ENCODE data around the gene FOXN1.
"Not testable (repeated sequence)": the region's sequence is repeated elsewhere in the genome, so short reads cannot be mapped to it uniquely, and the experiment has no call there.

Gene FOXN1

GRCh38 chr17:28575126-28575795, 69.1 kb downstream of the FOXN1 start:
- H3K36me3 ChIP-seq (ENCODE audit: insufficient read depth, low read length) = peaks cover 35% of the 10 kb centered on the region
- no peak overlapping the region for H2AFZ ChIP-seq (ENCODE audit: low read depth, low read length)
- H3K27me3 ChIP-seq (ENCODE audit: insufficient read depth, low read length) = no peaks in the 10 kb centered on the region
- H3K9me3 ChIP-seq (ENCODE audit: low read length) = no peaks in the 10 kb centered on the region
- H3K4me3 ChIP-seq (ENCODE audit: low read length) = no peak overlapping the region
- H3K4me1 ChIP-seq (ENCODE audit: insufficient read depth, low read length) = peaks cover 8% of the 10 kb centered on the region

- not testable (repeated sequence) for H3K4me3 ChIP-seq (ENCODE audit: low read length); H3K9me3 ChIP-seq (ENCODE audit: low read length); H3K4me1 ChIP-seq (ENCODE audit: insufficient read depth, low read length); H2AFZ ChIP-seq (ENCODE audit: low read depth, low read length); H3K27me3 ChIP-seq (ENCODE audit: insufficient read depth, low read length)
- H3K36me3 ChIP-seq (ENCODE audit: insufficient read depth, low read length) = peaks cover 42% of the 10 kb centered on the region
These were observed 69.9 kb downstream of the FOXN1 start for GRCh38 chr17:28576016-28576415.

- H3K4me1 ChIP-seq (ENCODE audit: insufficient read depth, low read length) = peaks cover 6% of the 10 kb centered on the region
- peaks cover 46% of the 10 kb centered on the region for H3K36me3 ChIP-seq (ENCODE audit: insufficient read depth, low read length)
- no peak within 1 kb of the TSS for H2AFZ ChIP-seq (ENCODE audit: low read depth, low read length)
- no peak within 1 kb of the TSS for H3K4me3 ChIP-seq (ENCODE audit: low read length)
- no peaks in the 10 kb centered on the region for H3K27me3 ChIP-seq (ENCODE audit: insufficient read depth, low read length)
- no peaks in the 10 kb centered on the region for H3K9me3 ChIP-seq (ENCODE audit: low read length)
These were observed 70.8 kb downstream of the FOXN1 start, which contains the start of gene ALDOC for GRCh38 chr17:28576758-28577465. ALDOC (minus strand) TSS chr17:28576895; CDS start chr17:28575532, 1,363 bp downstream.

GRCh38 chr17:28577466-28577824, 71.3 kb downstream of the FOXN1 start:
- Histone ChIP-seq H3K27me3 (ENCODE audit: insufficient read depth, low read length) (no peaks in the 10 kb centered on the region), H3K9me3 (ENCODE audit: low read length) (no peaks in the 10 kb centered on the region), H3K4me3 (ENCODE audit: low read length) (no peak overlapping the region), H3K36me3 (ENCODE audit: insufficient read depth, low read length) (peaks cover 51% of the 10 kb centered on the region), H3K4me1 (ENCODE audit: insufficient read depth, low read length) (peaks cover 1% of the 10 kb centered on the region), H2AFZ (ENCODE audit: low read depth, low read length) (no peak overlapping the region)

- peaks cover 62% of the 10 kb centered on the region for H3K36me3 ChIP-seq (ENCODE audit: insufficient read depth, low read length)
These were observed 72.4 kb downstream of the FOXN1 start for GRCh38 chr17:28578246-28579195.

GRCh38 chr17:28579526-28579925, 73.4 kb downstream of the FOXN1 start:
- no peak overlapping the region for H2AFZ ChIP-seq (ENCODE audit: low read depth, low read length)
- H3K9me3 ChIP-seq (ENCODE audit: low read length) = no peaks in the 10 kb centered on the region
- H3K4me3 ChIP-seq (ENCODE audit: low read length) = no peak overlapping the region
- H3K4me1 ChIP-seq (ENCODE audit: insufficient read depth, low read length) = no peaks in the 10 kb centered on the region
- no peaks in the 10 kb centered on the region for H3K27me3 ChIP-seq (ENCODE audit: insufficient read depth, low read length)
- H3K36me3 ChIP-seq (ENCODE audit: insufficient read depth, low read length) = peaks cover 72% of the 10 kb centered on the region

More at GRCh38 chr17:28578246-28579195, 72.4 kb downstream of the FOXN1 start:
- H3K27me3 ChIP-seq (ENCODE audit: insufficient read depth, low read length) = no peaks in the 10 kb centered on the region
- H3K9me3 ChIP-seq (ENCODE audit: low read length) = no peaks in the 10 kb centered on the region
- H2AFZ ChIP-seq (ENCODE audit: low read depth, low read length) = no peak overlapping the region
- no peaks in the 10 kb centered on the region for H3K4me1 ChIP-seq (ENCODE audit: insufficient read depth, low read length)
- no peak overlapping the region for H3K4me3 ChIP-seq (ENCODE audit: low read length)

GRCh38 chr17:28580959-28581358, 74.8 kb downstream of the FOXN1 start:
- peaks cover 86% of the 10 kb centered on the region for H3K36me3 ChIP-seq (ENCODE audit: insufficient read depth, low read length)
- no peaks in the 10 kb centered on the region for H3K4me1 ChIP-seq (ENCODE audit: insufficient read depth, low read length)
- no peak overlapping the region for H3K4me3 ChIP-seq (ENCODE audit: low read length)
- H3K27me3 ChIP-seq (ENCODE audit: insufficient read depth, low read length) = no peaks in the 10 kb centered on the region
- no peak overlapping the region for H2AFZ ChIP-seq (ENCODE audit: low read depth, low read length)
- H3K9me3 ChIP-seq (ENCODE audit: low read length) = no peaks in the 10 kb centered on the region

GRCh38 chr17:28582513-28582912, 76.4 kb downstream of the FOXN1 start:
- H3K36me3 ChIP-seq (ENCODE audit: insufficient read depth, low read length) = peaks cover 85% of the 10 kb centered on the region
- H3K4me1 ChIP-seq (ENCODE audit: insufficient read depth, low read length) = no peaks in the 10 kb centered on the region
- no peaks in the 10 kb centered on the region for H3K9me3 ChIP-seq (ENCODE audit: low read length)
- H3K4me3 ChIP-seq (ENCODE audit: low read length) = no peak overlapping the region
- H2AFZ ChIP-seq (ENCODE audit: low read depth, low read length) = no peak overlapping the region
- H3K27me3 ChIP-seq (ENCODE audit: insufficient read depth, low read length) = no peaks in the 10 kb centered on the region

- H3K4me1 ChIP-seq (ENCODE audit: insufficient read depth, low read length) = no peaks in the 10 kb centered on the region
- no peak overlapping the region for H2AFZ ChIP-seq (ENCODE audit: low read depth, low read length)
- no peaks in the 10 kb centered on the region for H3K27me3 ChIP-seq (ENCODE audit: insufficient read depth, low read length)
- H3K9me3 ChIP-seq (ENCODE audit: low read length) = no peaks in the 10 kb centered on the region
- H3K36me3 ChIP-seq (ENCODE audit: insufficient read depth, low read length) = peaks cover 80% of the 10 kb centered on the region
- no peak overlapping the region for H3K4me3 ChIP-seq (ENCODE audit: low read length)
These were observed 78.3 kb downstream of the FOXN1 start for GRCh38 chr17:28584434-28584833.

- peaks cover 77% of the 10 kb centered on the region for H3K36me3 ChIP-seq (ENCODE audit: insufficient read depth, low read length)
- H3K9me3 ChIP-seq (ENCODE audit: low read length) = no peaks in the 10 kb centered on the region
- no peak overlapping the region for H2AFZ ChIP-seq (ENCODE audit: low read depth, low read length)
- H3K27me3 ChIP-seq (ENCODE audit: insufficient read depth, low read length) = no peaks in the 10 kb centered on the region
- no peaks in the 10 kb centered on the region for H3K4me1 ChIP-seq (ENCODE audit: insufficient read depth, low read length)
- no peak overlapping the region for H3K4me3 ChIP-seq (ENCODE audit: low read length)
These were observed 79.7 kb downstream of the FOXN1 start for GRCh38 chr17:28585851-28586250.
